GM12878 (cell line): ENCODE data around the gene DKC1. TPM values are rescaled to one million over a fixed set of nuclear protein-coding genes. Genes with fewer than 3 reads are reported as not detected.

Source experiments
- ATAC-seq: fragments of 200-7000 bp; cut with Tn5 transposase; 3 replicates; pipeline ENCODE4 v1.9.1; 2020; ENCODE audit warnings: mild to moderate bottlenecking, moderate library complexity
- BruUV-seq: library from RNA; stranded (reverse); fragments of 400-500 nt; replicated peaks from 2 replicates; lab custom pipeline; 2021; lab: Mats Ljungman, UMichigan
- CTCF ChIA-PET: fragments of 300-600 bp; sonication (Branson Sonifier 250); formaldehyde crosslinking; extraction: SDS; loops from one replicate; lab custom pipeline; 2021; ENCODE audit warnings: inconsistent platforms; lab: Yijun Ruan, JAX
- POLR2A ChIA-PET: fragments of 350-600 bp; formaldehyde crosslinking; extraction: SDS; loops from one replicate; lab custom pipeline; 2021; ENCODE audit warnings: inconsistent platforms; lab: Charles Lee
- RAD21 ChIA-PET: fragments of 300-600 bp; sonication (Branson Sonifier 250); formaldehyde crosslinking; loops from one replicate; lab custom pipeline; 2023; ENCODE audit warnings: antibody characterized with exemption; ENCODE audit not compliant: unreplicated experiment; lab: Charles Lee
- SMC1A ChIA-PET: fragments of 300-600 bp; sonication (Branson Sonifier 250); formaldehyde crosslinking; loops from one replicate; lab custom pipeline; 2023; ENCODE audit not compliant: unreplicated experiment, uncharacterized antibody; lab: Charles Lee
- DNase-seq: peaks from one replicate; pipeline ENCODE4 v3.0.0-alpha.2; 2011; ENCODE audit warnings: low read depth, low spot score
- FAIRE-seq: peaks from 3 replicates; lab custom pipeline; 2011; peaks lifted over from hg19 to GRCh38; lab: Jason Lieb, UNC
- H2AFZ ChIP-seq: 2 replicates; pipeline ENCODE4 v1.6.0; 2011; ENCODE audit warnings: low read depth, low read length, control low read depth; ENCODE audit not compliant: control insufficient read depth
- H3K27ac ChIP-seq: 2 replicates; pipeline ENCODE4 v1.5.1; 2011; ENCODE audit warnings: control low read depth; ENCODE audit not compliant: control insufficient read depth, insufficient read depth
- H3K27me3 ChIP-seq, 2 experiments: replicated peaks in 1 of 2; 2 replicates each; pipeline versions ENCODE4 v1.6.0 to v1.6.1; 2011; ENCODE audit warnings: low read length in 1 of 2; ENCODE audit not compliant: control insufficient read depth in 2 of 2, insufficient read depth in 2 of 2
- H3K36me3 ChIP-seq, 2 experiments: 2 replicates each; pipeline ENCODE4 v1.5.1; 2011; ENCODE audit warnings: low read length in 1 of 2; ENCODE audit not compliant: control insufficient read depth in 2 of 2, insufficient read depth in 2 of 2
- H3K4me1 ChIP-seq: 2 replicates; pipeline ENCODE4 v1.6.1; 2011; ENCODE audit warnings: mild to moderate bottlenecking, low read length, moderate library complexity, mixed read lengths; ENCODE audit not compliant: control insufficient read depth, insufficient read depth
- H3K4me2 ChIP-seq: 2 replicates; pipeline ENCODE4 v1.6.0; 2011; ENCODE audit warnings: control low read depth; ENCODE audit not compliant: control insufficient read depth, insufficient read depth
- H3K4me3 ChIP-seq: fragments of 200-600 bp; sonication (generic); 2 replicates; pipeline ENCODE4 v1.5.1; 2016
- H3K79me2 ChIP-seq: 2 replicates; pipeline ENCODE4 v1.6.0; 2011; ENCODE audit warnings: low read length; ENCODE audit not compliant: control insufficient read depth, insufficient read depth
- H3K9ac ChIP-seq: 2 replicates; pipeline ENCODE4 v1.8.0; 2011; ENCODE audit warnings: low read length, control low read depth, mixed read lengths; ENCODE audit not compliant: control insufficient read depth, insufficient read depth
- H3K9me3 ChIP-seq: replicated peaks from 3 replicates; pipeline ENCODE4 v1.5.1; 2011; ENCODE audit warnings: mild to moderate bottlenecking, low read length; ENCODE audit not compliant: control insufficient read depth, insufficient read depth
- H4K20me1 ChIP-seq: 2 replicates; pipeline ENCODE4 v1.6.0; 2011; ENCODE audit not compliant: control insufficient read depth, insufficient read depth
- CUX1 ChIP-seq: IDR thresholded peaks from 2 replicates; pipeline ENCODE4 v1.6.1; 2012; ENCODE audit warnings: improper control_type of control experiment, low read depth, low read length; ENCODE audit not compliant: insufficient replicate concordance
- NBN ChIP-seq: fragments of 450-650 bp; IDR thresholded peaks from 2 replicates; pipeline ENCODE4 v1.6.1; 2016
- NR2C1 ChIP-seq: fragments of 450-650 bp; IDR thresholded peaks from 2 replicates; pipeline ENCODE4 v1.6.1; 2017; ENCODE audit warnings: antibody characterized with exemption, mild to moderate bottlenecking, moderate library complexity
- PKNOX1 ChIP-seq: fragments of 450-650 bp; IDR thresholded peaks from 2 replicates; pipeline ENCODE4 v1.6.1; 2016; ENCODE audit warnings: mild to moderate bottlenecking
- POLR2AphosphoS2 ChIP-seq: IDR thresholded peaks from 2 replicates; pipeline ENCODE4 v1.6.1; 2011; ENCODE audit warnings: low read depth, mild to moderate bottlenecking, low read length, improper control_type of control experiment, moderate library complexity
- STAT3 ChIP-seq: IDR thresholded peaks from 2 replicates; pipeline ENCODE4 v1.6.1; 2011; ENCODE audit warnings: low read depth, low read length, improper control_type of control experiment
- SUZ12 ChIP-seq: fragments of 200-600 bp; sonication (generic); IDR thresholded peaks from one replicate; pipeline ENCODE4 v1.6.1; 2018; ENCODE audit warnings: antibody characterized with exemption, mild to moderate bottlenecking; ENCODE audit not compliant: unreplicated experiment
- USF1 ChIP-seq: IDR thresholded peaks from 2 replicates; pipeline ENCODE4 v1.6.1; 2011; ENCODE audit warnings: borderline replicate concordance, low read depth, mild to moderate bottlenecking, moderate library complexity, mixed read lengths, low read length; ENCODE audit not compliant: insufficient read depth; ENCODE audit errors: extremely low read length
- YY1 ChIP-seq: IDR thresholded peaks from 2 replicates; pipeline ENCODE4 v1.6.1; 2011; ENCODE audit warnings: low read depth, mild to moderate bottlenecking, low read length
- WGBS: methylation state at CpG from one replicate; pipeline ENCODE4 v1.1.6; 2016; ENCODE audit warnings: low lambda C conversion rate; ENCODE audit not compliant: insufficient replicate concordance, insufficient coverage; ENCODE audit errors: missing lambda C conversion rate; 5-methylcytosine and 5-hydroxymethylcytosine counted together
- in situ Hi-C: fragments of 300-500 bp; cut with MboI; formaldehyde crosslinking; loops from 9 replicates; pipeline ENCODE4 v1.14.3; 2018; ENCODE audit warnings: mixed read lengths
- intact Hi-C: fragments of 100-400 bp; cut with micrococcal nuclease; formaldehyde crosslinking; loops from one replicate; pipeline ENCODE4 v1.14.2; 2022; ENCODE audit not compliant: unreplicated experiment
- polyA plus RNA-seq, 11 experiments: library from polyadenylated mRNA; depleted of rRNA in 4 of 11; unstranded in 6 of 11; stranded (reverse) in 5 of 11; fragments of >200 nt; fragmentation: Nextera tagmentation in 4 of 11; fragmentation: Illumina TruSeq in 1 of 11; extraction: Ambion mirVana in 4 of 11; extraction: Trizol in 1 of 11; gene quantifications; 1 replicate in 1 of 11; 2 replicates in 10 of 11; pipeline versions ENCODE4 v1.2.1 to v1.2.3, GENCODE V29; 2011 to 2016; ENCODE audit warnings: inconsistent platforms in 2 of 11, missing spikeins in 2 of 11, low read depth in 1 of 11
- total RNA-seq, 4 experiments: library from RNA; depleted of rRNA in 3 of 4; stranded (reverse); fragments of >200 nt in 3 of 4; fragmentation: Illumina TruSeq in 1 of 4; extraction: Trizol in 1 of 4; gene quantifications; 2 replicates each; pipeline versions ENCODE4 v1.2.1 to v1.2.3, GENCODE V29; 2013 to 2021

The DKC1 gene
- total and polyA plus RNA-seq, 10 of the 15 experiments (the other 5 are each of a cell fraction or from before 2014, with no cell fraction given) = 70.1 to 159 (median 116) TPM

- H3K79me2 ChIP-seq = no peaks in the 10 kb centered on the region
- H3K27ac ChIP-seq = no peak overlapping the region
- ATAC-seq = no peak
- intact Hi-C loops = no loop called here
- WGBS = 53% methylated on average over 2 of the region's 2 CpGs
- DNase-seq = no peak
- no peaks in the 10 kb centered on the region for H3K36me3 ChIP-seq
- no peaks in the 10 kb centered on the region; the same call in 1 of the 2 replicates for H3K4me1 ChIP-seq
- TF ChIP-seq POLR2AphosphoS2 (no peak), STAT3 (no peak), NR2C1 (no peak), SUZ12 (no peak), NBN (no peak), CUX1 (no peak), USF1 (no peak), PKNOX1 (no peak), YY1 (no peak)
- no peaks in the 10 kb centered on the region for H3K27me3 ChIP-seq
- H3K9me3 ChIP-seq = no peaks in the 10 kb centered on the region
- no peaks in the 10 kb centered on the region for H4K20me1 ChIP-seq
- RAD21 ChIA-PET = no interaction called here
- H3K4me2 ChIP-seq = no peak overlapping the region
- FAIRE-seq = no peak
- H3K9ac ChIP-seq = no peak overlapping the region
- CTCF ChIA-PET = interaction anchor here (1.2 to 1.4 kb wide), 2 partner anchors 9 to 10 kb away, joined by 4 to 8 read pairs; partner anchors contain the start of gene GAB3
- POLR2A ChIA-PET = no interaction called here
- no peak overlapping the region for H2AFZ ChIP-seq
- no peak overlapping the region for H3K4me3 ChIP-seq
- BruUV-seq = no TSS peak
- in situ Hi-C loops = loop anchor here (25.0 kb wide), 1 partner anchor 153 kb away; the partner anchor contains the start of gene CTAG1A
- SMC1A ChIA-PET = interaction anchor here (1.0 kb wide), 1 partner anchor 10 kb away, joined by 3 read pairs; no protein-coding TSS in a partner anchor
These were observed 22.7 kb upstream of the DKC1 start for GRCh38 chrX:154739952-154740465.
